SK-N-SH (cell line): ENCODE results near the gene RBMS1. TPM values are rescaled to one million over a fixed set of nuclear protein-coding genes. Genes with fewer than 3 reads are reported as not detected.
A peak's percentile ranks its signal among the peaks of the same experiment; 100 is the strongest.

ENCODE experiments used
- CTCF ChIA-PET: fragments of 300-600, 350-600 bp; formaldehyde crosslinking; extraction: SDS; loops from one replicate; lab custom pipeline; 2021; lab: Yijun Ruan, JAX
- POLR2A ChIA-PET: fragments of 350-600 bp; sonication (Branson Sonifier 250); formaldehyde crosslinking; extraction: SDS; loops from one replicate; lab custom pipeline; 2020; ENCODE audit warnings: antibody characterized with exemption, inconsistent platforms; lab: Yijun Ruan, JAX
- DNase-seq: peaks from one replicate; pipeline ENCODE4 v3.0.0; 2012
- H2AFZ ChIP-seq: fragments of 200-600 bp; sonication (generic); 2 replicates; pipeline ENCODE4 v1.8.1; 2016; ENCODE audit warnings: antibody characterized with exemption, mild to moderate bottlenecking, low read depth
- H3F3A ChIP-seq: fragments of 200-600 bp; sonication (generic); replicated peaks from 2 replicates; pipeline ENCODE3; 2016; ENCODE audit warnings: antibody characterized with exemption, mild to moderate bottlenecking; ENCODE audit not compliant: insufficient read depth
- H3K27ac ChIP-seq, 2 experiments: fragments of 200-500 bp in 1 of 2; fragments of 200-600 bp in 1 of 2; sonication (Bioruptor generic) in 1 of 2; sonication (generic), shearing (Covaris generic) in 1 of 2; 2 replicates each; pipeline versions ENCODE4 v1.5.1 to v1.6.1; 2014 to 2016; ENCODE audit warnings: low read depth in 2 of 2, inconsistent platforms in 1 of 2, low read length in 1 of 2, mild to moderate bottlenecking in 1 of 2, mixed read lengths in 1 of 2
- H3K27me3 ChIP-seq: fragments of 200-600 bp; sonication (generic), shearing (Covaris generic); 2 replicates; pipeline ENCODE4 v1.6.1; 2016; ENCODE audit warnings: mixed run types; ENCODE audit not compliant: insufficient read depth
- H3K36me3 ChIP-seq, 2 experiments: fragments of 200-500 bp in 1 of 2; fragments of 200-600 bp in 1 of 2; sonication (Bioruptor generic) in 1 of 2; sonication (generic) in 1 of 2; replicated peaks in 1 of 2; 2 replicates each; pipeline versions ENCODE3 to v1.5.1; 2014 to 2016; ENCODE audit warnings: low read length in 1 of 2, mild to moderate bottlenecking in 1 of 2; ENCODE audit not compliant: insufficient read depth in 2 of 2, control insufficient read depth in 1 of 2
- H3K4me1 ChIP-seq, 2 experiments: fragments of 200-500 bp in 1 of 2; fragments of 200-600 bp in 1 of 2; sonication (Bioruptor generic) in 1 of 2; sonication (generic), shearing (Covaris generic) in 1 of 2; 2 replicates each; pipeline versions ENCODE4 v1.5.1 to v1.6.1; 2014 to 2016; ENCODE audit warnings: low read depth in 1 of 2, low read length in 1 of 2, mixed run types in 1 of 2; ENCODE audit not compliant: insufficient read depth in 2 of 2, control insufficient read depth in 1 of 2
- H3K4me2 ChIP-seq: fragments of 200-600 bp; sonication (generic), shearing (Covaris generic); 2 replicates; pipeline ENCODE4 v1.6.1; 2017; ENCODE audit warnings: mixed run types
- H3K4me3 ChIP-seq, 2 experiments: fragments of 200-500 bp in 1 of 2; fragments of 200-600 bp in 1 of 2; sonication (Bioruptor generic) in 1 of 2; sonication (generic), shearing (Covaris generic) in 1 of 2; 2 replicates each; pipeline versions ENCODE4 v1.5.1 to v1.8.1; 2014 to 2016; ENCODE audit warnings: low read depth in 2 of 2, inconsistent platforms in 1 of 2, low read length in 1 of 2, mild to moderate bottlenecking in 1 of 2, mixed read lengths in 1 of 2, moderate library complexity in 1 of 2
- H3K79me2 ChIP-seq: fragments of 200-600 bp; sonication (generic); 2 replicates; pipeline ENCODE4 v1.8.1; 2017; ENCODE audit warnings: mild to moderate bottlenecking; ENCODE audit not compliant: insufficient read depth
- H3K9ac ChIP-seq: fragments of 200-600 bp; sonication (generic); 2 replicates; pipeline ENCODE4 v1.6.1; 2017; ENCODE audit warnings: mixed run types
- H3K9me2 ChIP-seq: fragments of 200-600 bp; sonication (generic); 2 replicates; pipeline ENCODE4 v1.6.1; 2017; ENCODE audit warnings: mixed run types
- H3K9me3 ChIP-seq: fragments of 200-600 bp; sonication (generic); 2 replicates; pipeline ENCODE4 v1.6.1; 2017; ENCODE audit warnings: mixed run types, mild to moderate bottlenecking, moderate library complexity
- H4K20me1 ChIP-seq: fragments of 200-600 bp; sonication (generic); 2 replicates; pipeline ENCODE4 v1.6.1; 2017; ENCODE audit warnings: mild to moderate bottlenecking, mixed run types; ENCODE audit not compliant: insufficient read depth
- EP300 ChIP-seq, 2 experiments: IDR thresholded peaks; 2 replicates each; pipeline versions ENCODE4 v1.4.0 to v1.6.1; 2012; ENCODE audit warnings: borderline replicate concordance in 1 of 2, low read depth in 1 of 2, low read length in 1 of 2
- EZH2phosphoT487 ChIP-seq: fragments of 200-600 bp; sonication (generic); IDR thresholded peaks from 2 replicates; pipeline ENCODE4 v1.6.1; 2017; ENCODE audit warnings: low read depth, mixed run types, mild to moderate bottlenecking, antibody characterized with exemption, moderate library complexity, borderline replicate concordance
- FOXM1 ChIP-seq: IDR thresholded peaks from 2 replicates; pipeline ENCODE4 v1.4.0; 2012; ENCODE audit warnings: low read depth, mild to moderate bottlenecking
- GATA2 ChIP-seq: sonication (generic); formaldehyde crosslinking; IDR thresholded peaks from 2 replicates; pipeline ENCODE4 v1.5.0; 2020; ENCODE audit warnings: mild to moderate bottlenecking, missing genetic modification reagents
- IRF3 ChIP-seq: fragments of 150-350 bp; IDR thresholded peaks from 2 replicates; pipeline ENCODE4 v1.6.1; 2016; ENCODE audit warnings: mild to moderate bottlenecking, low read depth, low read length
- MEF2A ChIP-seq: IDR thresholded peaks from 2 replicates; pipeline ENCODE4 v1.4.0; 2012; ENCODE audit warnings: low read depth, borderline replicate concordance
- NFIC ChIP-seq: IDR thresholded peaks from 2 replicates; pipeline ENCODE4 v1.4.0; 2012; ENCODE audit warnings: borderline replicate concordance
- NRF1 ChIP-seq: IDR thresholded peaks from 2 replicates; pipeline ENCODE4 v1.6.1; 2012; ENCODE audit warnings: low read depth, mild to moderate bottlenecking, low read length
- PBX3 ChIP-seq: IDR thresholded peaks from 2 replicates; pipeline ENCODE4; 2012
- RAD21 ChIP-seq: IDR thresholded peaks from 2 replicates; pipeline ENCODE4 v1.6.1; 2012; ENCODE audit warnings: mild to moderate bottlenecking, low read length
- SIN3A ChIP-seq: IDR thresholded peaks from 2 replicates; pipeline ENCODE4 v1.6.1; 2012; ENCODE audit warnings: low read depth, mild to moderate bottlenecking, low read length, moderate library complexity, borderline replicate concordance
- TAF1 ChIP-seq: IDR thresholded peaks from 2 replicates; pipeline ENCODE4 v1.6.1; 2012; ENCODE audit warnings: low read depth, mild to moderate bottlenecking, low read length, moderate library complexity, borderline replicate concordance
- YY1 ChIP-seq: IDR thresholded peaks from 2 replicates; pipeline ENCODE4 v1.4.0; 2012; ENCODE audit warnings: low read depth, mild to moderate bottlenecking
- WGBS: methylation state at CpG from one replicate; pipeline ENCODE4 v1.1.6; 2017; ENCODE audit warnings: low lambda C conversion rate; 5-methylcytosine and 5-hydroxymethylcytosine counted together
- polyA plus RNA-seq, 3 experiments: library from polyadenylated mRNA; depleted of rRNA; stranded (reverse); fragments of >200 nt; gene quantifications; 2 replicates each; pipeline ENCODE4 v1.2.3, GENCODE V29; 2012

RBMS1 gene
- polyA plus RNA-seq, 1 of the 3 experiments (the other 2 are of a cell fraction): 56.5 TPM

- Histone ChIP-seq H3K36me3 (no peaks in the 10 kb centered on the region), H2AFZ (no peak overlapping the region), H3K27me3 (no peaks in the 10 kb centered on the region), H3K9me3 (no peaks in the 10 kb centered on the region), H3K4me3 (no peak overlapping the region), H3F3A (peaks cover 11% of the 10 kb centered on the region), H3K27ac (no peak overlapping the region), H4K20me1 (no peaks in the 10 kb centered on the region), H3K4me2 (no peak overlapping the region), H3K9me2 (no peaks in the 10 kb centered on the region), H3K9ac (no peak overlapping the region), H3K4me1 (peaks cover 0 to 16% of the 10 kb centered on the region in 2 experiments; a peak in 2 of 4 replicates), H3K79me2 (no peaks in the 10 kb centered on the region)
- DNase-seq: no peak
- WGBS: 94% methylated on average over 11 of the region's 12 CpGs
- TF ChIP-seq TAF1 (no peak), NFIC (no peak), IRF3 (no peak), PBX3 (no peak), YY1 (no peak), SIN3A (no peak), GATA2 (CRISPR knock-in tag) (no peak), NRF1 (no peak), MEF2A (no peak), EP300 (IDR thresholded peaks at IDR 0.05; ENCODE audit: borderline replicate concordance in 1 of 2, low read depth in 1 of 2, low read length in 1 of 2) (no peak)
- ChIA-PET CTCF (interaction anchor here (0.5 to 2.3 kb wide), 3 partner anchors 25 to 713 kb away, joined by 3 to 5 read pairs (median 4); no protein-coding TSS in a partner anchor), POLR2A (no interaction called here)
These were observed 235.7 kb downstream of the RBMS1 start for GRCh38 chr2:160257743-160258491.

GRCh38 chr2:160257041-160257742 lies 236.4 kb downstream of the RBMS1 start:
- H3K4me1 ChIP-seq: peaks cover 0 to 16% of the 10 kb centered on the region in 2 experiments; a peak in 2 of 4 replicates
- H3K9me3 ChIP-seq: no peaks in the 10 kb centered on the region
- no peaks in the 10 kb centered on the region for H3K27me3 ChIP-seq
- CTCF ChIA-PET: interaction anchor here (1.4 to 2.3 kb wide), 4 partner anchors 11 to 737 kb away, joined by 3 to 5 read pairs (median 4); no protein-coding TSS in a partner anchor
- POLR2A ChIA-PET: no interaction called here
- H3F3A ChIP-seq: peaks cover 11% of the 10 kb centered on the region
- no peak overlapping the region for H2AFZ ChIP-seq
- H3K79me2 ChIP-seq: no peaks in the 10 kb centered on the region
- no peaks in the 10 kb centered on the region for H4K20me1 ChIP-seq
- H3K9me2 ChIP-seq: no peaks in the 10 kb centered on the region
- WGBS: 99% methylated on average over 6 of the region's 6 CpGs
- H3K36me3 ChIP-seq: no peaks in the 10 kb centered on the region
- H3K4me3 ChIP-seq: no peak overlapping the region
- TF ChIP-seq FOXM1 (no peak), EZH2phosphoT487 (no peak), RAD21 (no peak), PBX3 (0 out of 2 replicates have a peak, but pooled peaks have one; percentile 5)
- no peak overlapping the region for H3K27ac ChIP-seq
- H3K4me2 ChIP-seq: no peak overlapping the region
- no peak for DNase-seq
- no peak overlapping the region for H3K9ac ChIP-seq
